Measurements from ENCODE around the gene VN1R5.

GRCh38 chr1:247288341-247288740, 32.5 kb downstream of the VN1R5 start:
- TF ChIP-seq PKNOX1 (IDR thresholded peaks at IDR 0.05) (no peak), CTBP1 (IDR thresholded peaks at IDR 0.05; ENCODE audit: borderline replicate concordance) (no peak), BHLHE40 (IDR thresholded peaks at IDR 0.05; ENCODE audit: borderline replicate concordance) (no peak), SUZ12 (IDR thresholded peaks at IDR 0.05) (no peak), ELF4 (IDR thresholded peaks at IDR 0.05) (no peak), FOXK2 (IDR thresholded peaks at IDR 0.05) (no peak), NFRKB (IDR thresholded peaks at IDR 0.05) (no peak), ZNF384 (IDR thresholded peaks at IDR 0.05) (no peak), HDGF (IDR thresholded peaks at IDR 0.05; ENCODE audit: borderline replicate concordance) (no peak), FOXA1 (IDR thresholded peaks at IDR 0.05) (no peak)
